NCI-H2171 treated with DMSO at 0.1 percent for 48 hours (cell line): ENCODE data around the gene SNRPB2.

ENCODE experiments used
- DNase-seq: peaks from one replicate; lab custom pipeline; 2025; lab: John Stamatoyannopoulos, UW

The SNRPB2 gene

GRCh38 chr20:16729565-16730460 is at the start of gene SNRPB2:
SNRPB2 (plus strand) TSS chr20:16730026; CDS start chr20:16731703, 1,677 bp downstream.
- peak; percentile 99 for DNase-seq

GRCh38 chr20:16684416-16684815 is 45.4 kb upstream of the SNRPB2 start:
- no peak for DNase-seq

- no peak for DNase-seq
Measured at GRCh38 chr20:16689906-16690305, 39.9 kb upstream of the SNRPB2 start.

- DNase-seq = no peak
Measured at GRCh38 chr20:16691381-16691780, 38.4 kb upstream of the SNRPB2 start.

- no peak for DNase-seq
Measured at GRCh38 chr20:16692009-16692408, 37.8 kb upstream of the SNRPB2 start.

GRCh38 chr20:16692442-16692841 is 37.4 kb upstream of the SNRPB2 start:
- DNase-seq = no peak

GRCh38 chr20:16693278-16693677 is 36.5 kb upstream of the SNRPB2 start:
- DNase-seq = no peak

- DNase-seq = no peak
Measured at GRCh38 chr20:16694161-16694560, 35.7 kb upstream of the SNRPB2 start.

- DNase-seq = no peak
Measured at GRCh38 chr20:16695628-16696027, 34.2 kb upstream of the SNRPB2 start.

- DNase-seq = no peak
Measured at GRCh38 chr20:16699293-16699692, 30.5 kb upstream of the SNRPB2 start.

GRCh38 chr20:16701296-16701695 is 28.5 kb upstream of the SNRPB2 start:
- DNase-seq = peak; percentile 15

- no peak for DNase-seq
Measured at GRCh38 chr20:16703570-16703969, 26.3 kb upstream of the SNRPB2 start.

GRCh38 chr20:16707674-16708073 is 22.2 kb upstream of the SNRPB2 start:
- DNase-seq = no peak

- DNase-seq = peak; percentile 59
Measured at GRCh38 chr20:16708602-16709001, 21.2 kb upstream of the SNRPB2 start.

GRCh38 chr20:16709017-16709416 is 20.8 kb upstream of the SNRPB2 start:
- no peak for DNase-seq

GRCh38 chr20:16710781-16711180 is 19.0 kb upstream of the SNRPB2 start:
- no peak for DNase-seq

GRCh38 chr20:16711661-16712258 is 18.1 kb upstream of the SNRPB2 start:
- no peak for DNase-seq

GRCh38 chr20:16712511-16712947 is 17.3 kb upstream of the SNRPB2 start:
- no peak for DNase-seq

GRCh38 chr20:16713066-16713465 is 16.8 kb upstream of the SNRPB2 start:
- DNase-seq = peak; percentile 28

- no peak for DNase-seq
Measured at GRCh38 chr20:16714242-16714641, 15.6 kb upstream of the SNRPB2 start.

- DNase-seq = peak; percentile 65
Measured at GRCh38 chr20:16714751-16715150, 15.1 kb upstream of the SNRPB2 start.

- DNase-seq = no peak
Measured at GRCh38 chr20:16719421-16719820, 10.4 kb upstream of the SNRPB2 start.

- DNase-seq = no peak
Measured at GRCh38 chr20:16729080-16729479, 746 bp upstream of the SNRPB2 start.
